B cell (primary cell): ENCODE measurements around the gene REM2. TPM values are rescaled to one million over a fixed set of nuclear protein-coding genes. Genes with fewer than 3 reads are reported as not detected.

Source experiments
- ATAC-seq: fragments of 200-7000 bp; cut with Tn5 transposase; one replicate; pipeline ENCODE4 v1.10.0; 2021; ENCODE audit warnings: low read depth, mild to moderate bottlenecking, moderate number of reproducible peaks, moderate library complexity
- CTCF ChIA-PET: fragments of 350-600 bp; sonication (Branson Sonifier 250); formaldehyde crosslinking; loops from one replicate; lab custom pipeline; 2021; ENCODE audit warnings: antibody characterized with exemption, inconsistent platforms; lab: Charles Lee
- POLR2A ChIA-PET: fragments of 350-600 bp; sonication (Branson Sonifier 250); formaldehyde crosslinking; loops from one replicate; lab custom pipeline; 2021; ENCODE audit warnings: antibody characterized with exemption; lab: Charles Lee
- DNase-seq: peaks from one replicate; pipeline ENCODE4 v3.0.0; 2013
- H2AFZ ChIP-seq: 2 replicates; pipeline ENCODE4 v1.6.1; 2012; ENCODE audit warnings: mild to moderate bottlenecking, low read depth, low read length; ENCODE audit not compliant: insufficient read depth, poor library complexity, severe bottlenecking
- H3K27ac ChIP-seq, 2 donors: 1 replicate in 1 of 2; 2 replicates in 1 of 2; pipeline ENCODE4 v1.5.1; 2012 to 2013; ENCODE audit warnings: low read length in 2 of 2, mild to moderate bottlenecking in 2 of 2, moderate library complexity in 1 of 2
- H3K27me3 ChIP-seq, 4 experiments: fragments of 200-600 bp in 1 of 4; sonication (generic) in 1 of 4; replicated peaks in 1 of 4; 1 replicate in 2 of 4; 2 replicates in 2 of 4; pipeline versions ENCODE4 v1.6.1 to v1.7.0; 2013 to 2016; ENCODE audit warnings: low read length in 3 of 4, mild to moderate bottlenecking in 2 of 4, mixed read lengths in 1 of 4, moderate library complexity in 1 of 4; ENCODE audit not compliant: insufficient read depth in 4 of 4, control insufficient read depth in 3 of 4; ENCODE audit errors: control extremely low read depth in 1 of 4
- H3K36me3 ChIP-seq, 2 experiments: replicated peaks in 1 of 2; 1 replicate in 1 of 2; 2 replicates in 1 of 2; pipeline versions ENCODE4 v1.6.1 to v1.7.1; 2013; ENCODE audit warnings: low read length in 1 of 2; ENCODE audit not compliant: insufficient read depth in 2 of 2, control insufficient read depth in 1 of 2; ENCODE audit errors: control extremely low read depth in 1 of 2, extremely low read depth in 1 of 2
- H3K4me1 ChIP-seq, 2 donors: fragments of 200-600 bp in 1 of 2; sonication (generic) in 1 of 2; 1 replicate in 1 of 2; 2 replicates in 1 of 2; pipeline versions ENCODE4 v1.5.1 to v1.6.1; 2013 to 2017; ENCODE audit warnings: low read length in 2 of 2; ENCODE audit not compliant: control insufficient read depth in 2 of 2, insufficient read depth in 2 of 2
- H3K4me2 ChIP-seq: replicated peaks from 2 replicates; pipeline ENCODE3; 2012; ENCODE audit warnings: mild to moderate bottlenecking, low read depth, low read length; ENCODE audit not compliant: poor library complexity, severe bottlenecking
- H3K4me3 ChIP-seq, 5 experiments: fragments of 200-600 bp in 1 of 5; sonication (generic) in 1 of 5; 1 replicate in 3 of 5; 2 replicates in 2 of 5; pipeline versions ENCODE4 v1.5.1 to v1.7.0; 2011 to 2016; ENCODE audit warnings: low read length in 4 of 5, mild to moderate bottlenecking in 4 of 5, low read depth in 2 of 5, control low read depth in 1 of 5, moderate library complexity in 1 of 5; ENCODE audit not compliant: insufficient read depth in 1 of 5; ENCODE audit errors: control extremely low read depth in 1 of 5, extremely low read depth in 1 of 5
- H3K79me2 ChIP-seq: fragments of 200-600 bp; sonication (generic); one replicate; pipeline ENCODE4 v1.6.0; 2016; ENCODE audit warnings: low read length; ENCODE audit not compliant: control insufficient read depth, insufficient read depth
- H3K9ac ChIP-seq: fragments of 200-600 bp; sonication (generic); 2 replicates; pipeline ENCODE4 v1.6.1; 2017; ENCODE audit warnings: mild to moderate bottlenecking, low read length, moderate library complexity
- H3K9me3 ChIP-seq, 3 donors: one replicate each; pipeline versions ENCODE4 v1.6.1 to v1.7.1; 2013; ENCODE audit warnings: low read length in 2 of 3; ENCODE audit not compliant: control insufficient read depth in 2 of 3, insufficient read depth in 1 of 3; ENCODE audit errors: control extremely low read depth in 1 of 3
- H4K20me1 ChIP-seq: 2 replicates; pipeline ENCODE4 v1.6.0; 2012; ENCODE audit warnings: mild to moderate bottlenecking, low read length; ENCODE audit not compliant: insufficient read depth, control insufficient read depth, poor library complexity, severe bottlenecking
- H3K27ac Mint-ChIP-seq: one replicate; pipeline ENCODE4 v1.8.0; 2021; ENCODE audit warnings: mixed read lengths
- H3K27me3 Mint-ChIP-seq: one replicate; pipeline ENCODE4 v1.8.0; 2021; ENCODE audit warnings: mixed read lengths
- H3K4me1 Mint-ChIP-seq: one replicate; pipeline ENCODE4 v1.8.0; 2021; ENCODE audit warnings: mixed read lengths
- H3K4me3 Mint-ChIP-seq: one replicate; pipeline ENCODE4 v1.8.0; 2021; ENCODE audit warnings: mixed read lengths
- H3K9me3 Mint-ChIP-seq: one replicate; pipeline ENCODE4 v1.8.0; 2022; ENCODE audit warnings: mixed read lengths; ENCODE audit not compliant: insufficient read depth
- CTCF ChIP-seq: fragments of 200-600 bp; IDR thresholded peaks from one replicate; pipeline ENCODE4 v1.8.0; 2022; ENCODE audit warnings: antibody characterized with exemption, mild to moderate bottlenecking
- EZH2 ChIP-seq: IDR thresholded peaks from 2 replicates; pipeline ENCODE4 v1.6.1; 2012; ENCODE audit warnings: borderline replicate concordance, low read depth, mild to moderate bottlenecking, moderate library complexity, low read length; ENCODE audit not compliant: insufficient read depth, poor library complexity, severe bottlenecking
- WGBS: methylation state at CpG from one replicate; pipeline ENCODE4 v1.1.5; 2013; ENCODE audit warnings: missing lambda C conversion rate; ENCODE audit not compliant: insufficient coverage; 5-methylcytosine and 5-hydroxymethylcytosine counted together
- intact Hi-C: fragments of 100-400 bp; cut with micrococcal nuclease; formaldehyde crosslinking; loops from one replicate; pipeline ENCODE4 v1.10.0; 2022
- polyA plus RNA-seq: library from polyadenylated mRNA; depleted of rRNA; stranded (reverse); fragments of >200 nt; gene quantifications from 2 replicates; pipeline ENCODE4 v1.2.3, GENCODE V29; 2012
- total RNA-seq, 2 donors: library from RNA; stranded (reverse); fragments of 120-200 nt in 1 of 2; gene quantifications; 1 replicate in 1 of 2; 2 replicates in 1 of 2; pipeline versions ENCODE4 v1.2.3 to v1.2.4, GENCODE V29; 2013 to 2022

The REM2 gene
- total and polyA plus RNA-seq, 2 donors (not counting 1 experiment from before 2014, with no cell fraction given): 5.6 to 12.9 TPM

- H3K27me3 Mint-ChIP-seq: no peaks in the 10 kb centered on the region
- H3K4me1 Mint-ChIP-seq: peaks cover 34% of the 10 kb centered on the region
- no peak for TF ChIP-seq EZH2
- TF ChIP-seq CTCF: no peak
- peaks cover 13 to 22% of the 10 kb centered on the region in 2 donors for H3K4me1 ChIP-seq
- 100% methylated on average over 2 of the region's 2 CpGs for WGBS
- no peak overlapping the region for H3K4me3 Mint-ChIP-seq
- no peak for ATAC-seq
- H3K79me2 ChIP-seq: peaks cover 14% of the 10 kb centered on the region
- no peak overlapping the region for H3K4me2 ChIP-seq
- no peaks in the 10 kb centered on the region for H3K27me3 ChIP-seq
- intact Hi-C loops: no loop called here
- no peak overlapping the region for H3K4me3 ChIP-seq
- no peak for DNase-seq
- H3K36me3 ChIP-seq: peaks cover 9 to 39% of the 10 kb centered on the region in 2 experiments
- no peaks in the 10 kb centered on the region for H4K20me1 ChIP-seq
- no peak overlapping the region for H3K27ac ChIP-seq
- no peak overlapping the region for H3K27ac Mint-ChIP-seq
- no peak overlapping the region for H3K9ac ChIP-seq
- POLR2A ChIA-PET: no interaction called here
- no peaks in the 10 kb centered on the region for H3K9me3 ChIP-seq
- CTCF ChIA-PET: interaction anchor here (0.8 kb wide), 1 partner anchor 352 kb away, joined by 3 read pairs; no protein-coding TSS in a partner anchor
- H2AFZ ChIP-seq: no peak overlapping the region
- no peaks in the 10 kb centered on the region for H3K9me3 Mint-ChIP-seq
These were observed 39.3 kb downstream of the REM2 start for GRCh38 chr14:22922294-22922693.

- Mint-ChIP-seq H3K27me3 (no peaks in the 10 kb centered on the region), H3K27ac (no peak overlapping the region), H3K4me1 (peaks cover 33% of the 10 kb centered on the region), H3K9me3 (no peaks in the 10 kb centered on the region), H3K4me3 (no peak overlapping the region)
- TF ChIP-seq CTCF (no peak), EZH2 (no peak)
- H2AFZ ChIP-seq: no peak overlapping the region
- H4K20me1 ChIP-seq: no peaks in the 10 kb centered on the region
- ChIA-PET CTCF (no interaction called here), POLR2A (no interaction called here)
- ATAC-seq: no peak
- H3K27me3 ChIP-seq: no peaks in the 10 kb centered on the region
- no peak overlapping the region for H3K4me2 ChIP-seq
- peaks cover 16 to 20% of the 10 kb centered on the region in 2 donors for H3K4me1 ChIP-seq
- H3K9ac ChIP-seq: no peak overlapping the region
- intact Hi-C loops: no loop called here
- no peak overlapping the region for H3K4me3 ChIP-seq
- peaks cover 1% of the 10 kb centered on the region for H3K79me2 ChIP-seq
- H3K36me3 ChIP-seq: peaks cover 9 to 39% of the 10 kb centered on the region in 2 experiments
- no peaks in the 10 kb centered on the region for H3K9me3 ChIP-seq
- WGBS: 95% methylated on average over 4 of the region's 5 CpGs
- no peak overlapping the region for H3K27ac ChIP-seq
- no peak for DNase-seq
These were observed 40.7 kb downstream of the REM2 start for GRCh38 chr14:22923746-22924145.
